AG10803 (cell line): Measurements from ENCODE around the gene MTARC2.
"Not testable (repeated sequence)": the region's sequence is repeated elsewhere in the genome, so short reads cannot be mapped to it uniquely, and the experiment has no call there.

ENCODE experiments used
- DNase-seq: peaks from one replicate; pipeline ENCODE4 v3.0.0; 2010; ENCODE audit warnings: low read depth
- H3K4me3 ChIP-seq: 2 replicates; pipeline ENCODE4 v1.5.1; 2011; ENCODE audit warnings: mild to moderate bottlenecking, low read length, control low read depth
- TF ChIP-seq, protein P1 (sequence below): conservative IDR thresholded peaks from 2 replicates; pipeline ENCODE4 v1.5.1; 2011; ENCODE audit warnings: mild to moderate bottlenecking, low read length, control low read depth, inconsistent platforms

MTARC2 gene

DNA sequence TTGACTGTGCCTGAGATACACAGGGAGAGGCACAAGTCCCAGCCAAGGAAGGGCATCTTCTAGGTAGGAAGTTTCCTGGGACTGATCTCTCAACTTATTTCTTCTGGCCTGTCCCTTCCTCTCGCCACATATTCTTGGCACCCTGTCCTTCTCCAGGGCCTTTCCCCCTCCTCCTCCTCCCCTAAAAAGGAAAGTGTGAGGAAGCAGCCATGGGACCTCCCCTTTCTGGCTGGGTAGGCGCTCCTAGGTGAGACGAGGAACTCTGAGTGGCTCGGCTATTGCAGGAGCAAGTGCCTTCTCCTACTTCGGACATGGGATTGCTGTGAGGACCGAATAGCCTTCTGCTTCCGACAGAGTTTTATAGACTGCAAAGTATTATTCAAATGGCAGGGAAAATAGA, 15.5 kb upstream of the MTARC2 start:
- no peak for DNase-seq
- H3K4me3 ChIP-seq: no peak overlapping the region
- TF ChIP-seq, protein P1, sequence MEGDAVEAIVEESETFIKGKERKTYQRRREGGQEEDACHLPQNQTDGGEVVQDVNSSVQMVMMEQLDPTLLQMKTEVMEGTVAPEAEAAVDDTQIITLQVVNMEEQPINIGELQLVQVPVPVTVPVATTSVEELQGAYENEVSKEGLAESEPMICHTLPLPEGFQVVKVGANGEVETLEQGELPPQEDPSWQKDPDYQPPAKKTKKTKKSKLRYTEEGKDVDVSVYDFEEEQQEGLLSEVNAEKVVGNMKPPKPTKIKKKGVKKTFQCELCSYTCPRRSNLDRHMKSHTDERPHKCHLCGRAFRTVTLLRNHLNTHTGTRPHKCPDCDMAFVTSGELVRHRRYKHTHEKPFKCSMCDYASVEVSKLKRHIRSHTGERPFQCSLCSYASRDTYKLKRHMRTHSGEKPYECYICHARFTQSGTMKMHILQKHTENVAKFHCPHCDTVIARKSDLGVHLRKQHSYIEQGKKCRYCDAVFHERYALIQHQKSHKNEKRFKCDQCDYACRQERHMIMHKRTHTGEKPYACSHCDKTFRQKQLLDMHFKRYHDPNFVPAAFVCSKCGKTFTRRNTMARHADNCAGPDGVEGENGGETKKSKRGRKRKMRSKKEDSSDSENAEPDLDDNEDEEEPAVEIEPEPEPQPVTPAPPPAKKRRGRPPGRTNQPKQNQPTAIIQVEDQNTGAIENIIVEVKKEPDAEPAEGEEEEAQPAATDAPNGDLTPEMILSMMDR: no peak

DNA sequence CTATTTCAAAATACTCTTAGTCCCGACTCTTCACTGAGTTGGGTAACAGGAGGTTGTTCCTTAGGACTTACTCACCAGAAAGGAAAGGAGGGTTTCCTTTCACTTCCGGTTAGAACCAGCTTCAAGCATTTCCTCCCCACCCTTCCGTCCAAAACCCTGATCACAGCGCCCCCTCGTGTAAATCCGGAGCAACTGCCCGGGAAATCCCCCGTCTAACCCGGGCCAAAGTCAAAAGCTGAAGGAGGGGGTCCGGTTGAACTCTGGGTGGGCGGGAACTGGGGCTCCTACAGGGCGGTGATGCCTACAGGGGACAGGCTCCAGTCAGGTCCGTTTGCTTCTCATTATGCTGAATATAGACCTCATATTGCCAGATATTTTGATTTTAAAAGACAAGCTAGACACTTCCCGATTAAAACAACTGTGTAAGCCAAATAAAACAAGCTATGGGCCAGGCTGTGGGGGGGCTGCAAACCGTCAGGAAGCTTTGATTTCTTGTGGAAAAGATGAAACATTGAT, 15.0 kb upstream of the MTARC2 start:
- TF ChIP-seq, protein P1: peak; percentile 78
- H3K4me3 ChIP-seq: peak overlapping the region; percentile 30
- DNase-seq: peak; percentile 93

DNA sequence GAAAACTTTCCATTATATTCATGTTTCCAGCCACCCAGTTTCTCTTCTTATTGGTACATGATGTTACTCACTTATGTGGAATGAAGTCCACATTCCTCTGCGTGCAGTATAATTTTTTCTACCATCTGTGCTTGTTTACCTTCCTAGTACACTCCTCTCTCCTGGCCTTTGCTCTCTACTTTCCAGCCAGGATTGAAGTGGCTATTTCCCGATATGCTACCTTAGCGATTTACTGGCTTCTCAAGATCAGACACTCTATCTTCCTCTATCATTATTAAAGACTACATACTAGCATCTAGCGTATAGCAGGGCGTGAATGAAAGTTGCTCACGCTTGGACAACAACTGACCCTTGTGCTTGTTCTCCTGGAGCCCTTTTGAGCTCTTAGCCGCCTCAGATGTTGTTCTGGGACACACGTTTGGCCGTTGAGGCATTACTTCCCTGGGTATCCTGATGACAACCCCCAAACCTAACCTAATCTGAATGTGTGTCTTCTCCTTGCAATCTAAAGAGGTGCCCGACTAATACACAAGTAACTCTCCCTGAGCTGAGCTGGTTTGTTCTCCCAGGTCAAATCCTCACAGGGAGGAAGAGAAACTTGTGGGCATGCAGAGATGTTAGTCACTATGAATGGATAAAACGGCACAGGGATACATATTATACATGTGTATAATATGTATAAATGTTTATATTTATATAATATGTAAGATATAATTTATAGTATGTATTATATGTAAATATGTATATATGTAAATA, 13.4 kb upstream of the MTARC2 start:
- peak; percentile 82 for DNase-seq
- TF ChIP-seq, protein P1: no peak
- H3K4me3 ChIP-seq: no peak overlapping the region

DNA sequence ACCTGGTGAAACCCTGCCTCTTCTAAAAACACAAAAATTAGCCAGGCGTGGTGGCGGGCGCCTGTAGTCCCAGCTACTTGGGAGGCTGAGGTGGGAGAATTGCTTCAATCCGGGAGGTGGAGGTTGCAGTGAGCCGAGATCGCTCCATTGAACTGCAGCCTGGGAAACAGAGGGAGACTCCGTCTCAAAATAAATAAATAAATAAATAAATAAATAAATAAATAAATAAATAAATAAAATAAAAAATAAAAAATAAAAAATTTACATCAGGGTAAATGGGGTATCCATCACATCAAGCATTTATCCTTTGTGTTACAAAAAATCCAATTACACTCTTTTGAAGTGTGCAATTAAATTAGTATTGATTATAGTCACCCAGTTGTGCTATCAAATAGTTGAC, 11.8 kb upstream of the MTARC2 start:
- DNase-seq, H3K4me3 ChIP-seq: not testable (repeated sequence)

DNA sequence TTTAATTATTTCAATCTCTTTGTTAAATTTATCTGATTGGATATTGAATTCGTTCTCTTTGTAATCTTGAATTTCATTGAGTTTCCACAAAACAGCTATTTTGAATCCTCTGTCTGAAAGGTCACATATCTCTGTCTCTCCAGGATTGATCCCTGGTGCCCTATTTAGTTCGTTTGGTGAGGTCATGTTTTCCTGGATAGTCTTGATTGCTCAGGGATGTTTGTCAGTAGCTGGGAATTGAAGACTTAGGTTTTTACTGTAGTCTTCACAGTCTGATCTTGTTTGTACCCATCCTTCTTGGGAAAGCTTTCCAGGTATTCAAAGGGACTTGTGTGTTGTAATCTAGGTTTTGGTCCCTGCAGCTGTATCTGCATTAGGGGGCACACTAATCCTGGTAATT, 6.8 kb upstream of the MTARC2 start:
- no peak for DNase-seq
- H3K4me3 ChIP-seq: no peak overlapping the region
- TF ChIP-seq, protein P1: no peak

DNA sequence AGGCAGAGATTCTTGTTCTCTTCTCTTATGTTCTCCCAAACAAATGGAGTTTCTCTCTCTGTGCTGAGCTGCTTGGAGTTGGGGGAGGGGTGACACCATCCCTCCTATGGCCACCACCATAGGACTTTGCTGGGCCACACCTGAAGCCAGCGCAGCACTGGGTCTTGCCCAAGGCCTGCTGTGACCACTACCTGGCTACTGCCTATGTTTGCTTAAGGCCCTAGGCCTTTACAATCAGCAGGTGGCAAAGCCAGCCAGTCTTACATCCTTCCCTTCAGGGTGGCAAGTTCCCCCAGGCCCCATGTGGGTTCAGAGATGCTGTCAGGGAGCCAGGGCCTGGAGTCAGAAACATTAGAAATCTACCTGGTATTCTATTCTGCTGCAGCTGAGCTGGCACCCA, 6.3 kb upstream of the MTARC2 start:
- no peak for DNase-seq
- H3K4me3 ChIP-seq: no peak overlapping the region
- TF ChIP-seq, protein P1: no peak

DNA sequence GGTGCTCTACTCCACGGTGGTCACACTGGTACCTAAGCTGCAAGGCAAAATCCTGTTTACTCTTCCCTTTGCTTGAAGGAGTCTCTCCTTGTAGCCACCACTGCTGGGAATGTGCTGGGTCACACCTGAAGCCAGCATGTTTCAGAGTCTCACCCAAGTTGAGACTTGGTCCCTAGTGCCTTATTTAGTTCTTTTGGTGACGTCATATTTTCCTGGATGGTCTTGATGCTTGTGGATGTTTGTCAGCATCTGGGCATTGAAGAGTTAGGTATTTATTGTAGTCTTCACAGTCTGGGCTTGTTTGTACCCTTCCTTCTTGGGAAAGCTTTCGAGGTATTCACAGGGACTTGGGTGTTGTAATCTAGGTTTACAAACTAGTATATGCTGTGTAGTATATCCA, 5.6 kb upstream of the MTARC2 start:
- no peak for DNase-seq
- TF ChIP-seq, protein P1: no peak

More for the DNA sequence above, 5.6 kb upstream of the MTARC2 start:
- no peak overlapping the region for H3K4me3 ChIP-seq
